T-helper 17 cell (primary cell): ENCODE data around the gene FNDC11. TPM values are rescaled to one million over a fixed set of nuclear protein-coding genes. Genes with fewer than 3 reads are reported as not detected.

ENCODE experiments used
- ATAC-seq: fragments of 150-1000 bp; cut with Tn5 transposase; 2 replicates; pipeline ENCODE4 v1.10.0; 2021; ENCODE audit warnings: mild to moderate bottlenecking, moderate library complexity
- DNase-seq, 3 donors: peaks; one replicate each; pipeline versions ENCODE4 v3.0.0 to v3.0.0-alpha.2; 2020 to 2021
- H3K9me3 ChIP-seq: one replicate; pipeline ENCODE4 v1.7.0; 2013; ENCODE audit warnings: low read length, mild to moderate bottlenecking; ENCODE audit not compliant: control insufficient read depth, poor library complexity, severe bottlenecking
- H3K27ac Mint-ChIP-seq: one replicate; pipeline ENCODE4 v1.8.0; 2022; ENCODE audit warnings: mild to moderate bottlenecking, moderate library complexity, mixed read lengths
- H3K27me3 Mint-ChIP-seq: one replicate; pipeline ENCODE4 v1.8.0; 2022; ENCODE audit warnings: mixed read lengths
- H3K36me3 Mint-ChIP-seq: one replicate; pipeline ENCODE4 v1.8.0; 2022; ENCODE audit warnings: low read depth, mixed read lengths
- H3K4me1 Mint-ChIP-seq: one replicate; pipeline ENCODE4 v1.8.0; 2022; ENCODE audit warnings: mild to moderate bottlenecking, mixed read lengths
- H3K4me3 Mint-ChIP-seq: one replicate; pipeline ENCODE4 v1.8.0; 2022; ENCODE audit warnings: mild to moderate bottlenecking, moderate library complexity, mixed read lengths
- total RNA-seq, 4 donors: library from RNA in 2 of 4; stranded (reverse) in 2 of 4; gene quantifications; one replicate each; pipeline ENCODE4 v1.2.3 and lab custom pipeline; 2022 to 2026

The FNDC11 gene
- total RNA-seq, 2 donors from 2014 or later, result 0.44 to 0.99 TPM

- Mint-ChIP-seq H3K36me3 (no peaks in the 10 kb centered on the region), H3K4me1 (peaks cover 13% of the 10 kb centered on the region), H3K27me3 (no peaks in the 10 kb centered on the region), H3K27ac (no peak overlapping the region), H3K4me3 (peak overlapping the region; percentile 50)
- DNase-seq (no peak), ATAC-seq (no peak)
- no peaks in the 10 kb centered on the region for H3K9me3 ChIP-seq
Observed at GRCh38 chr20:63539092-63539430, 14.9 kb upstream of the FNDC11 start.

GRCh38 chr20:63539441-63540370 is 14.3 kb upstream of the FNDC11 start:
- DNase-seq (no peak), ATAC-seq (no peak)
- H3K4me3 Mint-ChIP-seq, result peak overlapping the region; percentile 50

GRCh38 chr20:63540417-63541186 is 13.4 kb upstream of the FNDC11 start:
- Mint-ChIP-seq H3K36me3 (no peaks in the 10 kb centered on the region), H3K27me3 (no peaks in the 10 kb centered on the region), H3K27ac (no peak overlapping the region), H3K4me3 (peak overlapping the region; percentile 12), H3K4me1 (peaks cover 17% of the 10 kb centered on the region)
- DNase-seq, result no peak
- no peaks in the 10 kb centered on the region for H3K9me3 ChIP-seq
- ATAC-seq, result no peak

More at GRCh38 chr20:63539441-63540370, 14.3 kb upstream of the FNDC11 start:
- Mint-ChIP-seq H3K4me1 (peaks cover 13% of the 10 kb centered on the region), H3K36me3 (no peaks in the 10 kb centered on the region), H3K27me3 (no peaks in the 10 kb centered on the region), H3K27ac (no peak overlapping the region)
- H3K9me3 ChIP-seq, result no peaks in the 10 kb centered on the region

- ATAC-seq, result no peak
- no peaks in the 10 kb centered on the region for H3K36me3 Mint-ChIP-seq
- H3K4me3 Mint-ChIP-seq, result no peak overlapping the region
- no peaks in the 10 kb centered on the region for H3K9me3 ChIP-seq
- DNase-seq, result no peak
- no peaks in the 10 kb centered on the region for H3K27me3 Mint-ChIP-seq
- peaks cover 15% of the 10 kb centered on the region for H3K4me1 Mint-ChIP-seq
- no peak overlapping the region for H3K27ac Mint-ChIP-seq
Observed at GRCh38 chr20:63541371-63541770, 12.6 kb upstream of the FNDC11 start.

- no peaks in the 10 kb centered on the region for H3K36me3 Mint-ChIP-seq
- H3K9me3 ChIP-seq, result no peaks in the 10 kb centered on the region
- H3K4me3 Mint-ChIP-seq, result no peak overlapping the region
- no peak overlapping the region for H3K27ac Mint-ChIP-seq
- ATAC-seq (no peak), DNase-seq (no peak)
- no peaks in the 10 kb centered on the region for H3K27me3 Mint-ChIP-seq
- peaks cover 12% of the 10 kb centered on the region for H3K4me1 Mint-ChIP-seq
Observed at GRCh38 chr20:63542031-63542559, 11.9 kb upstream of the FNDC11 start.

- Mint-ChIP-seq H3K36me3 (no peaks in the 10 kb centered on the region), H3K27me3 (no peaks in the 10 kb centered on the region), H3K27ac (no peak overlapping the region), H3K4me3 (no peak overlapping the region), H3K4me1 (peaks cover 10% of the 10 kb centered on the region)
- DNase-seq, result no peak
- no peaks in the 10 kb centered on the region for H3K9me3 ChIP-seq
- ATAC-seq, result no peak
Observed at GRCh38 chr20:63542696-63543095, 11.3 kb upstream of the FNDC11 start.

- Mint-ChIP-seq H3K4me1 (peaks cover 9% of the 10 kb centered on the region), H3K27me3 (no peaks in the 10 kb centered on the region), H3K4me3 (no peak overlapping the region), H3K27ac (no peak overlapping the region), H3K36me3 (no peaks in the 10 kb centered on the region)
- DNase-seq, result no peak
- no peak for ATAC-seq
- H3K9me3 ChIP-seq, result no peaks in the 10 kb centered on the region
Observed at GRCh38 chr20:63543131-63543530, 10.8 kb upstream of the FNDC11 start.

- Mint-ChIP-seq H3K4me1 (peaks cover 9% of the 10 kb centered on the region), H3K27ac (no peak overlapping the region), H3K36me3 (no peaks in the 10 kb centered on the region), H3K27me3 (no peaks in the 10 kb centered on the region), H3K4me3 (no peak overlapping the region)
- H3K9me3 ChIP-seq, result no peaks in the 10 kb centered on the region
- no peak for ATAC-seq
- no peak for DNase-seq
Observed at GRCh38 chr20:63543733-63544132, 10.2 kb upstream of the FNDC11 start.

GRCh38 chr20:63544241-63544957 is 9.6 kb upstream of the FNDC11 start:
- no peak overlapping the region for H3K27ac Mint-ChIP-seq
- DNase-seq (no peak), ATAC-seq (no peak)
- H3K4me3 Mint-ChIP-seq, result no peak overlapping the region
- H3K27me3 Mint-ChIP-seq, result no peaks in the 10 kb centered on the region
- peaks cover 9% of the 10 kb centered on the region for H3K4me1 Mint-ChIP-seq
- no peaks in the 10 kb centered on the region for H3K36me3 Mint-ChIP-seq
- no peaks in the 10 kb centered on the region for H3K9me3 ChIP-seq

- no peak for ATAC-seq
Observed at GRCh38 chr20:63544958-63545516, 8.9 kb upstream of the FNDC11 start.

GRCh38 chr20:63545814-63546213 is 8.1 kb upstream of the FNDC11 start:
- Mint-ChIP-seq H3K27me3 (no peaks in the 10 kb centered on the region), H3K4me1 (peaks cover 9% of the 10 kb centered on the region), H3K4me3 (no peak overlapping the region), H3K27ac (no peak overlapping the region), H3K36me3 (no peaks in the 10 kb centered on the region)
- ATAC-seq (peak; percentile 59), DNase-seq (no peak)
- H3K9me3 ChIP-seq, result no peaks in the 10 kb centered on the region

More at GRCh38 chr20:63544958-63545516, 8.9 kb upstream of the FNDC11 start:
- Mint-ChIP-seq H3K4me1 (peaks cover 9% of the 10 kb centered on the region), H3K27me3 (no peaks in the 10 kb centered on the region), H3K27ac (no peak overlapping the region), H3K4me3 (no peak overlapping the region), H3K36me3 (no peaks in the 10 kb centered on the region)
- no peaks in the 10 kb centered on the region for H3K9me3 ChIP-seq
- no peak for DNase-seq

GRCh38 chr20:63546256-63546955 is 7.6 kb upstream of the FNDC11 start:
- H3K36me3 Mint-ChIP-seq, result no peaks in the 10 kb centered on the region
- H3K27ac Mint-ChIP-seq, result no peak overlapping the region
- H3K4me3 Mint-ChIP-seq, result no peak overlapping the region
- no peak for ATAC-seq
- H3K27me3 Mint-ChIP-seq, result no peaks in the 10 kb centered on the region
- no peak for DNase-seq
- H3K4me1 Mint-ChIP-seq, result peaks cover 11% of the 10 kb centered on the region
- no peaks in the 10 kb centered on the region for H3K9me3 ChIP-seq
